Measurements from ENCODE around the gene IGFBP4.

IGFBP4 gene

DNA sequence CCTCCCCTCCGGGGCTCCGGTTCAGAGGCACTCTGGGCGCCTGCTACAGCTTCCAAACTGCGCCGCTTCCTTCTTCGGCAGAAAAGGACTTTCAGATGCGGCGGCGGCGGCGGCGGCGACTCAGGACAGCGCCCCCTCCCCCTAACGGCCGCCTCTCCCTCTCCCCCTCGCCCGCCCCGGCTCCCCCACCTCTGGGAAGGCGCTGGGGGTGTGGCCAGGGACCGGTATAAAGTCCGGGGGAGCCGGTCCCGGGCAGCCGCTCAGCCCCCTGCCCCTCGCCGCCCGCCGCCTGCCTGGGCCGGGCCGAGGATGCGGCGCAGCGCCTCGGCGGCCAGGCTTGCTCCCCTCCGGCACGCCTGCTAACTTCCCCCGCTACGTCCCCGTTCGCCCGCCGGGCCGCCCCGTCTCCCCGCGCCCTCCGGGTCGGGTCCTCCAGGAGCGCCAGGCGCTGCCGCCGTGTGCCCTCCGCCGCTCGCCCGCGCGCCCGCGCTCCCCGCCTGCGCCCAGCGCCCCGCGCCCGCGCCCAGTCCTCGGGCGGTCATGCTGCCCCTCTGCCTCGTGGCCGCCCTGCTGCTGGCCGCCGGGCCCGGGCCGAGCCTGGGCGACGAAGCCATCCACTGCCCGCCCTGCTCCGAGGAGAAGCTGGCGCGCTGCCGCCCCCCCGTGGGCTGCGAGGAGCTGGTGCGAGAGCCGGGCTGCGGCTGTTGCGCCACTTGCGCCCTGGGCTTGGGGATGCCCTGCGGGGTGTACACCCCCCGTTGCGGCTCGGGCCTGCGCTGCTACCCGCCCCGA is at the start of gene IGFBP4:
IGFBP4 (plus strand) TSS at position 255 of the 792 bp plus-strand sequence; CDS start at position 541, 286 bp downstream.
- TF ChIP-seq, protein P1, sequence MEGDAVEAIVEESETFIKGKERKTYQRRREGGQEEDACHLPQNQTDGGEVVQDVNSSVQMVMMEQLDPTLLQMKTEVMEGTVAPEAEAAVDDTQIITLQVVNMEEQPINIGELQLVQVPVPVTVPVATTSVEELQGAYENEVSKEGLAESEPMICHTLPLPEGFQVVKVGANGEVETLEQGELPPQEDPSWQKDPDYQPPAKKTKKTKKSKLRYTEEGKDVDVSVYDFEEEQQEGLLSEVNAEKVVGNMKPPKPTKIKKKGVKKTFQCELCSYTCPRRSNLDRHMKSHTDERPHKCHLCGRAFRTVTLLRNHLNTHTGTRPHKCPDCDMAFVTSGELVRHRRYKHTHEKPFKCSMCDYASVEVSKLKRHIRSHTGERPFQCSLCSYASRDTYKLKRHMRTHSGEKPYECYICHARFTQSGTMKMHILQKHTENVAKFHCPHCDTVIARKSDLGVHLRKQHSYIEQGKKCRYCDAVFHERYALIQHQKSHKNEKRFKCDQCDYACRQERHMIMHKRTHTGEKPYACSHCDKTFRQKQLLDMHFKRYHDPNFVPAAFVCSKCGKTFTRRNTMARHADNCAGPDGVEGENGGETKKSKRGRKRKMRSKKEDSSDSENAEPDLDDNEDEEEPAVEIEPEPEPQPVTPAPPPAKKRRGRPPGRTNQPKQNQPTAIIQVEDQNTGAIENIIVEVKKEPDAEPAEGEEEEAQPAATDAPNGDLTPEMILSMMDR (IDR thresholded peaks at IDR 0.05) = no peak

DNA sequence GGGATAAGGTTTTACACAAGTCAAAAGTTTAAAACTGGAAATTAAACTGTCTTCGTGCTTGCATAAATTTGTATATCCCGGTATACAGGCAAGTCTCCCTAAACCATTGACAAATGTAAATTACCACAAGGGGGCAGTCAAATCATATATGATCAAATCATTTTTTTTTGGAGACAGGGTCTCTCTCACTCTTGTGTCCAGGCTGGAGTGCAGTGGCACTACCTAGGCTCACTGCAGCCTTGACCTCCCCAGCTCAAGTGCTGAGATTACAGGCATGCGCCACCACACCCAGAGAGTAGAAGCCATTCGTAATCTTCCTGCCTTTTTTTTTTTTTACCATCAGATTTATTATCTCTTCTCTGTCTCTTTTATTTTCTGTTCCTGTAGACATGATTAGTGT is 44.1 kb upstream of the IGFBP4 start:
- TF ChIP-seq, protein P1 (IDR thresholded peaks at IDR 0.05) = peak; percentile 65

DNA sequence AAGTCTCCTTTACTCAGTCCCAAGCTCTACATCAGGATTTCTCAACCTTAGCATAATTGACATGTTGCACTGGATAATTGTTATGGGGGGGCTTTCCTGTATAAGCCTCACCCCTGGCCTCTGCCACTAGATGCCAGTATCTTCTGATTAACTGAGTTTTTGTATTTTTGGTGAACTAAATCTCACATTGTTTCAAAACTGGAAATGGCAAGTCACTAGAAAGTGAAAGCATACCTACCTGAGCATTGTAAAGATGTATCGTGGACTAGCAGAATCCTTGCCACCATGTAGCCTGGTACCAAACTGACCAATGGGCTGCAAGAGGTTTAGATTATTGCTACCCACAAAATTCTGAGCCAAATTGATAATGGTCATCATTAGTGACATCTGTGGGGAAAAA is 40.6 kb upstream of the IGFBP4 start:
- TF ChIP-seq, protein P1 (IDR thresholded peaks at IDR 0.05) = no peak

DNA sequence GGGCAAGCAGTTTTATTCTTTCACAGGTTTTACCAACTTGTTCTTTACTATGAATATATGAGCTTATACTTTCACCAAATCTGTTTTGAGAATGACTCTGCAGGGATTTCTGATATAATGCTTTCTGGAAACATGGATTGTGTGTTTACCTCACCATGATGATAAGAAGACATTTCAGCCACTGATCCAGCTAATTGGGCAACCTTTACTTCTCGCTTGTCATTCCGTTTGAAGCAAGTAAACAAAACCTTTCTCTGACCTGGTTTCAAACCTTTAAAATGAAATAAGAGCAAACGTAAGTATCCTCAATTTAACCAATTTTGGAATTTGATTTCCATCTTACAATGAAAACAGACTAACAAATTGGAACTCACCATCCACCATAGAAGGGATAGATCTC is 39.2 kb upstream of the IGFBP4 start:
- TF ChIP-seq, protein P1 (IDR thresholded peaks at IDR 0.05) = no peak

DNA sequence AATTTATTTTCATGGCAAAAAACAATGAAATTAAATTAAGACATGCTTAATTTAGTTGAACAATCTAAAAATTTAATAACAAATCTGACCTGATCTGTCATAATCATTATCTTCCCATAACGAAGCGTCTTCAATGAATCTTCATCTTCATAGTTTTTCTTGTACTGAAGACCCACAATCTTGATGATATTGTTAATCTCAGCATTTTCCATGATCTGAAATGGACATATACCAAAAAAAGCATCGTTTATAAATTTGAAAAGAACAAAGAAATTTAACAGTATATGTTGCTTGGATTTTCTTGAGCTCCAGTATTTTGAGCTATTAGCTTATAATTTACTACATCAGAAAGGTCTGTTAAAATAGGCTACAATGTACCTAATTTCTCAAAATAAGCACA is 35.8 kb upstream of the IGFBP4 start:
- TF ChIP-seq, protein P1 (IDR thresholded peaks at IDR 0.05) = no peak

DNA sequence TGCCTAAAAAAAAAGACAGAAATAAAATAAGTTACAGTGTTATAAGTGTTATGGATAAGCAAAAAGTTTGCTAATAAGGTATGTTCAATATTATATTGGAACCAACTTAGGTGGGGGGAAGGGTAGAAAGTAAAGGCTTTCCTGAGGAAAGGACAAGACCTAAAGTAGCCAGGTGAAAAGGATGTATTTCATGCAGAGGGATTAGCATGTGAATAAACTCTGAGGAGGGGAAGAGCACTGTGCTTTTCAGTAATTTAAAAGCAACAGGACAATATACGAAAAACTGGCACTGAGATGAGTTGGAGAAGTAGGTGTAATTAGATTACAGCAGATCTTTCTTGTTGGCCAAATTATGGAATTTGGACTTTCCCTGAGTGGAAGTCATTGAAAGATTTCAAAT is 33.2 kb upstream of the IGFBP4 start:
- TF ChIP-seq, protein P1 (IDR thresholded peaks at IDR 0.05) = no peak

DNA sequence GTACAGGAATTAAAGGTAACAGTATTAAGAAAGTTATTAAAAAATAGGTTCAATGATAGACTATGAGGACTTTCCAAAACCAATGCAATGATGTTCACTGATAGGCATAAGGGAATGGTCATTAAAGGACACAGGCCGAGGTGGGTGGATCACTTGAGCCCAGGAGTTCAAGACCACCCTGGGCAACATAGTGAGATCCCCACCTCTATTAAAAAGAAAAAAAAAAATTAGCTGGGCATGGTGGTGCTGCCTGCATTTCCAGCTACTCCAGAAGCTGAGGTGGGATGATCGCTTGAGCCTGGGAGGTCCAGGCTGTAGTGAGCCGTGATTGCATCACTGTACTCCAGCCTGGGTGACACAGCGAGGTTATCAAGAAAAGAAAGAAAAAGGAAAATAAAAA is 31.4 kb upstream of the IGFBP4 start:
- TF ChIP-seq, protein P1 (IDR thresholded peaks at IDR 0.05) = no peak
